Measurements from ENCODE around the gene TEN1.
"Not testable (repeated sequence)": the region's sequence is repeated elsewhere in the genome, so short reads cannot be mapped to it uniquely, and the experiment has no call there.

Gene TEN1

DNA sequence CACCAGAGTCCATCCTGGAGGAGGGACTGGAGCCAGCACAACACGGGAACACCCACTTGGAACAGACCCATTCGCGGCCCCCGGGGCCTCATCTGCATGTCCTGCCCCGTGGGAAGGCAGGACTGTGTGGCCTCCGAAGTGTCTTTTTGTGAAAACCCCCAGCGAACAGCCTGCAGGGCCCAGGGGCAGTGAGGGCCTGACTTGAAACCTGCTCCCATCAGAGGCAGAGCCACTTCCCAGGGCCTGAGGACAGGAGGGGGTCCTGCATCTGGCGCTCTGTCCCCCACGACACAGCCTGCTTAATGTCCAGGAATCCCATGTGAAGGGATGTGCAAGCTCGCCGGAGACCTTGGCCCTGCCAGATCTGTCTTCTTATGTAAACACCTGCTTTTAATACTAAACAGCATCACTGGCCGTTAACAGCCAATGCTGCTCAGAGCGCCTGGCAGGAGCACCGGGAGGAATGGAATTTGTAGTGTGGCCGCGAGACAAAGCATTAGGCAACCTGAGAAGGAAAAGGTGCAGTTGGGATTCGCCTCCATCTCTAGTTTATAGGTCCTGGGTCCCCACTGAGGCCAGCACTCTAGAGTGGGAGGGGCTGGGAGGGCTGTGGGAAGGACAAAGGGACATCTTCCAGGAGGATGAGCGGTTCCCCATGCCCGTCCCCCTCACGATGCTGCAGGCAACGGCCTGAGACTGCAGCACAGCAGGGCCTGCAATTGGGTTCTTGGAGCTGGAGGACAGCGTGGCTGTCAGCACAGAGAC, 57.6 kb downstream of the TEN1 start:
- Histone ChIP-seq H3K36me3 (ENCODE audit: control insufficient read depth, insufficient read depth, low read length) (peaks cover 22% of the 10 kb centered on the region), H3K27me3 (ENCODE audit: control insufficient read depth, insufficient read depth, low read length) (no peaks in the 10 kb centered on the region), H3K9me3 (ENCODE audit: control insufficient read depth, insufficient read depth, low read length) (no peaks in the 10 kb centered on the region), H3K9ac (ENCODE audit: low read depth, low read length) (no peak overlapping the region), H3K4me3 (ENCODE audit: low read depth, low read length) (no peak overlapping the region), H3K4me1 (ENCODE audit: control insufficient read depth, insufficient read depth, low read length) (peaks cover 6% of the 10 kb centered on the region)

DNA sequence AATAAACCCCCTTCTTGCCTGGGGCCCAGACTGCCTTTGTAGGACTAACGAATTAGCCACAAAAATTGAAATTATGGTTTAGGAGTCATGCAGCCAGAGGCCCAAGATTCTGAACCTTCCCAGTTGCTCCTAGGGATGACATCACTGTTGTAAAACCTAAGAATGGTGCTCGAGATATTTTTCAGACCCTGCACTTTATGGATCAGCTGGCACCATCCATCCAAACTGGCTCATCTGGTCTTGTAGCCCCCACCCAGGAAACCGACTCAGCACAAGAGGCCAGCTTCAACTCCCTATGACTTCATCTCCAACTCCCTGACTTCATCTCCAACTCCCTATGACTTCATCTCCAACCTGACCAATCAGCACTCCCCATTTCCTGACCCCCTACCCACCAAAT, 59.0 kb downstream of the TEN1 start:
- H3K9me3 ChIP-seq (ENCODE audit: control insufficient read depth, insufficient read depth, low read length), result no peaks in the 10 kb centered on the region
- no peaks in the 10 kb centered on the region for H3K27me3 ChIP-seq (ENCODE audit: control insufficient read depth, insufficient read depth, low read length)
- peaks cover 26% of the 10 kb centered on the region for H3K36me3 ChIP-seq (ENCODE audit: control insufficient read depth, insufficient read depth, low read length)
- peaks cover 6% of the 10 kb centered on the region for H3K4me1 ChIP-seq (ENCODE audit: control insufficient read depth, insufficient read depth, low read length)
- H3K4me3 ChIP-seq (ENCODE audit: low read depth, low read length), result no peak overlapping the region
- no peak overlapping the region for H3K9ac ChIP-seq (ENCODE audit: low read depth, low read length)

DNA sequence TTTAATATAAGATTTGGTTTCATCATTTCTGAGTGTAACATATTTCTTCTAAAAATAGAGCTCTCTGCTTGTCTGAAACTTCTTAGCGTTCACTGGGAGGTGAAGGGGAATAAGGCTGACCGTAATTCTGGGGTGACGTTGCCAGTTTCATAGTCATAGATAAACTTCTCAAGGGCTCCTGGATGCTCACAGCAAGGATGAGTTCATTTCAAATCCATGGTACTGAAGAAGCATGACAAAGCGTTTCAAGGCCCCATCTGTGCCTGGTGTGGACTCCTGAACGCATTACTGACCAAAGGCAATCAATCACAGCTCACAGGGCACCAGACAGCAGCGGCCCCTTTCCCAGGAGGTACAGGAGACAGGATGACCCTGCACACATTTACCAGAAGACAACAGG, 60.1 kb downstream of the TEN1 start:
- Histone ChIP-seq H3K4me3 (ENCODE audit: low read depth, low read length) (no peak overlapping the region), H3K9ac (ENCODE audit: low read depth, low read length) (no peak overlapping the region), H3K36me3 (ENCODE audit: control insufficient read depth, insufficient read depth, low read length) (peaks cover 37% of the 10 kb centered on the region), H3K9me3 (ENCODE audit: control insufficient read depth, insufficient read depth, low read length) (no peaks in the 10 kb centered on the region), H3K27me3 (ENCODE audit: control insufficient read depth, insufficient read depth, low read length) (no peaks in the 10 kb centered on the region), H3K4me1 (ENCODE audit: control insufficient read depth, insufficient read depth, low read length) (peaks cover 6% of the 10 kb centered on the region)

DNA sequence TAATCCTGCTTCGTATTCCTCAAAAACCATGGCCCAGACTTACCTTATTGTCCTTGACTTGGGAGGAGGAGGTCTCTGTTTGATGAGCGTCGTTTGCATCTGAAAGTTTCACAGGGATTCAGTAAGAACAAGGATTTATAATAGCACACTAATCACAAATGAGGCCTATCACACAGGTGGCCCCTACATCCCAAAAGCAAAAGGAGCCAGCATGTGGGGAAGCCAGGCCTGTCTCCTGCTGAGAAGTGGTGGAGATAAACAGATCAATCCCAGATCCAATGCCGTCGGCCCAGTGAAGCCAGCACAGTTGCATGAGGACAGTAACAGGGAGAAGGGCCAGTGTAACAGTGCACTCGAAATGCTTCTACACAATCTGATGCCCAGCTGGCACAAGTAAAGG, 61.3 kb downstream of the TEN1 start:
- H3K36me3 ChIP-seq (ENCODE audit: control insufficient read depth, insufficient read depth, low read length), result peaks cover 46% of the 10 kb centered on the region

DNA sequence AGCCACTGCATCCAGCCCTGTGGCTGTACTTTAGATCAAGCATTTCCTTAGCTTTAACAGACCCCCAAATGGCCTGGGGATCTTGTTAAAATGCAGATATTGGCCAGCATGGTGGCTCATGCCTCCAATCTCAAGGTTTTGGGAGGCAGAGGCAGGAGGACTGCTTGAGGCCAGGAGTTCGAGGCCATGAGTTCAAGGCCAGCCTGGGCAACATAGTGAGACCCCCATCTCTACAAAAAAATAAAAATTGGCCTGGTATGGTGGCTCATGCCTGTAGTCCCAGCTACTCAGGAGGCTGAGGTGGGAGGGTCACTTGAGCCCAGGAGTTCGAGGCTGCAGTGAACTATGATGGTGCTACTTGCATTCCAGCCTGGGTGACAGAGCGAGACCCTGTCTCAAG, 63.8 kb downstream of the TEN1 start:
- H3K4me1 ChIP-seq (ENCODE audit: control insufficient read depth, insufficient read depth, low read length), result not testable (repeated sequence)

More for the DNA sequence above, 61.3 kb downstream of the TEN1 start:
- peaks cover 6% of the 10 kb centered on the region for H3K4me1 ChIP-seq (ENCODE audit: control insufficient read depth, insufficient read depth, low read length)
- H3K4me3 ChIP-seq (ENCODE audit: low read depth, low read length), result no peak overlapping the region
- H3K9ac ChIP-seq (ENCODE audit: low read depth, low read length), result no peak overlapping the region
- no peaks in the 10 kb centered on the region for H3K9me3 ChIP-seq (ENCODE audit: control insufficient read depth, insufficient read depth, low read length)
- no peaks in the 10 kb centered on the region for H3K27me3 ChIP-seq (ENCODE audit: control insufficient read depth, insufficient read depth, low read length)

DNA sequence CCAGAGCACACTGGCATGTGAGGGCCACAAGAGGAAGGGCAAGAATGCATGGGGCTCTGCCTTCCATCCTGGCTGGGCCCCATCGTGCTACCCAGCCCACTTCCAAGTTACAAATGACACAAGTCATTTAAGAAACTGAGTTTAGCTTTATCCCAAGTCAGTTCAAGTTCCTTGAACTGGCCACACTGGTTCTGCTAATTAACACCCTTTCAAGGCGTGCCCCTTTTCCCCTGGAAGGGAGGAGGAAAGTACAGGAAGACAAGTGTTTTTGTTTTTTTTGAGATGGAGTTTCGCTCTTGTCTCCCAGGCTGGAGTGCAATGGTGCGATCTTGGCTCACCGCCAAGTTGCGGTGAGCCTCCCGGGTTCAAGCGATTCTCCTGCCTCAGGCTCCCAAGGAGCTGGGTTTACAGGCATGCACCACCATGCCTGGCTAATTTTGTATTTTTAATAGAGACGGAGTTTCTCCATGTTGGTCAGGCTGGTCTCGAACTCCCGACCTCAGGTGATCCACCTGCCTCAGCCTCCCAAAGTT, 65.5 kb downstream of the TEN1 start:
- not testable (repeated sequence) for H3K27me3 ChIP-seq (ENCODE audit: control insufficient read depth, insufficient read depth, low read length); H3K9ac ChIP-seq (ENCODE audit: low read depth, low read length); H3K4me1 ChIP-seq (ENCODE audit: control insufficient read depth, insufficient read depth, low read length); H3K9me3 ChIP-seq (ENCODE audit: control insufficient read depth, insufficient read depth, low read length); H3K4me3 ChIP-seq (ENCODE audit: low read depth, low read length)
- peaks cover 74% of the 10 kb centered on the region for H3K36me3 ChIP-seq (ENCODE audit: control insufficient read depth, insufficient read depth, low read length)

More for the DNA sequence above, 63.8 kb downstream of the TEN1 start:
- H3K4me3 ChIP-seq (ENCODE audit: low read depth, low read length); H3K9ac ChIP-seq (ENCODE audit: low read depth, low read length); H3K27me3 ChIP-seq (ENCODE audit: control insufficient read depth, insufficient read depth, low read length); H3K9me3 ChIP-seq (ENCODE audit: control insufficient read depth, insufficient read depth, low read length): not testable (repeated sequence)
- H3K36me3 ChIP-seq (ENCODE audit: control insufficient read depth, insufficient read depth, low read length), result peaks cover 64% of the 10 kb centered on the region

DNA sequence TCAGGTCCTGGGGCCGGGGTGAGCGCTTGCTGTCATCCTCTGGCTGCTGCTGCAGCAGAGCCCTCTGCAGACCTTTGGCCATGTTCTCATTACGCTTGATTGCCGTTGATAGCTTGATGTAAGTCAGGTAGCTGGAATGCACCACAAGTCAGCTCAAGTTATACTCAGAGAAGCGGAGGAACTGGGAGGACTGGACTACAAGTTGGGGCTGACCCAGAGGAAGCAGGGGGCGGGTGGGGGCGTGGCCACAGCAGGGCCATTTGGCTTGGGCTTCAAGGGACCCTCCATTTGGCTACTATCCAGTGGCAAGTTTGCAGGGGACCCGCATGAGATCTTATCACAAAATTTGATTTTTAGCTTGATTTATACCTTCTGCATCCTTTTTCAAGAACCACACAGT, 67.0 kb downstream of the TEN1 start:
- Histone ChIP-seq H3K4me3 (ENCODE audit: low read depth, low read length) (no peak overlapping the region), H3K36me3 (ENCODE audit: control insufficient read depth, insufficient read depth, low read length) (peaks cover 60% of the 10 kb centered on the region), H3K9ac (ENCODE audit: low read depth, low read length) (no peak overlapping the region), H3K9me3 (ENCODE audit: control insufficient read depth, insufficient read depth, low read length) (no peaks in the 10 kb centered on the region), H3K27me3 (ENCODE audit: control insufficient read depth, insufficient read depth, low read length) (no peaks in the 10 kb centered on the region), H3K4me1 (ENCODE audit: control insufficient read depth, insufficient read depth, low read length) (no peaks in the 10 kb centered on the region)

DNA sequence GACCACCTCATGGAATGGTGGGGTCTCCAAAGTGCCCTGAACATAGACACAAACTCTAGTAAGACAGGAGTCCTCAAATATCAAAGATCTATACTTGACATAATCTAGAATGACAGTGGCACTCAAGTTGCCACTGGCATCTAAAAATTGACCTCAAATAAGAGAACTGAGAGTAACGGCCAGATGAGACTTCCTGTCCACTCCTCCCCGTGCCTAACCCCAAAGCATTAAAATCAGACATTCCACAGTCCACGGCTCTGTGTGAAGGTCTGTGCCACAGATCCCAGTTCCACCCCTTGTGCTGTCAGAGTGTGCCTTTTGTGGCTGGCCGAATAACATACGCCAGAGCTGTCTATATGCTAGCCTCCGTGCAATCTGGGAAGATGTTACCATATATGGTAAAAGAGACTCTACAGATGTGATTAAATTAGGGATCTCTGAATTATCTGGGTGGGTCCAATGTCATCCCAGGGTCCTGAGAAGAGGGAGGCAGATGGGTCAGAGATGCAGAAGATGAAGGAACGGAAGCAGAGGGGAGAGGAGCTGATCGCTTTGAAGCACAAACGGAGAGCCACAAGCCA, 69.1 kb downstream of the TEN1 start:
- Histone ChIP-seq H3K4me3 (ENCODE audit: low read depth, low read length) (no peak overlapping the region), H3K36me3 (ENCODE audit: control insufficient read depth, insufficient read depth, low read length) (peaks cover 49% of the 10 kb centered on the region), H3K9me3 (ENCODE audit: control insufficient read depth, insufficient read depth, low read length) (no peaks in the 10 kb centered on the region), H3K4me1 (ENCODE audit: control insufficient read depth, insufficient read depth, low read length) (no peaks in the 10 kb centered on the region), H3K9ac (ENCODE audit: low read depth, low read length) (no peak overlapping the region), H3K27me3 (ENCODE audit: control insufficient read depth, insufficient read depth, low read length) (no peaks in the 10 kb centered on the region)

DNA sequence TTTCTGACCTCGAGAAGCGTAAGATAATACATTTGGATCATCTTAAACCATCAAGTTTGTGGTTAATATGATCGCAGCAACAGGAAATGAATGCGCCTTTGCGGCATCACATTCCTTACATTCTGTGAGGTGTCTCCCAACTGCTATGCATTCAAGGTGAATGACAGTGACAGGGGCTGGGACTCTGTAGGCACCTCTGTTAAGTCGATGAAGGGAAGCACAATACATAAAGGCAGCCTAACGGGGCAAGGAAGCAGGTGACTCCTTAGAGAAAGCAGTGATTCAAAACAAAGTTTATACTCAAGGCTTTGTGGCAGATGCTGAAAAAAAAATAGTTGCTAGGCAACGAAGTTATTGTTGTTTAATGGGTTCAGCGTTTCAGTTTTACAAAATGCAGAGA, 69.7 kb downstream of the TEN1 start:
- no peak overlapping the region for H3K9ac ChIP-seq (ENCODE audit: low read depth, low read length)
- no peak overlapping the region for H3K4me3 ChIP-seq (ENCODE audit: low read depth, low read length)
- H3K27me3 ChIP-seq (ENCODE audit: control insufficient read depth, insufficient read depth, low read length), result no peaks in the 10 kb centered on the region
- peaks cover 49% of the 10 kb centered on the region for H3K36me3 ChIP-seq (ENCODE audit: control insufficient read depth, insufficient read depth, low read length)
- H3K9me3 ChIP-seq (ENCODE audit: control insufficient read depth, insufficient read depth, low read length), result no peaks in the 10 kb centered on the region
- H3K4me1 ChIP-seq (ENCODE audit: control insufficient read depth, insufficient read depth, low read length), result no peaks in the 10 kb centered on the region

DNA sequence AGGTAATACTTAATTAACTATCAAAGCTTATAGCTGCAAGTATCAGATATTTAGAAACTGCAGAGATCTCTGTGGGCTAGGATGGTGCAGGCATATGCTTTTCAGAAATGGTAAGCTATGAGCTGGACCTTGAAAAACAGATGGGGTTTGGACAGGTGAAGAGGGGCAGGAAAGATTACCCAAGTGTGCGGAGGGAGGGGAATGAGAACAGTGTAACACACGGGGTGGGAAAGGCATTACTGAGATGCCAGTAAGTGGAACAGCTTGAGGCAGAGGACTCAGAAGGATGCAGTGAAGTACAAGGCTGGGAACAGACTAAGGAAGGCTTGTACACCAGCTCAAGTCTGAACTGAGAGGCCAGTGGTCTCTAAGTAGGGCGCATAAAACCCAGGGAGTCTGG, 70.2 kb downstream of the TEN1 start:
- Histone ChIP-seq H3K36me3 (ENCODE audit: control insufficient read depth, insufficient read depth, low read length) (peaks cover 48% of the 10 kb centered on the region), H3K9ac (ENCODE audit: low read depth, low read length) (no peak overlapping the region), H3K9me3 (ENCODE audit: control insufficient read depth, insufficient read depth, low read length) (no peaks in the 10 kb centered on the region), H3K27me3 (ENCODE audit: control insufficient read depth, insufficient read depth, low read length) (no peaks in the 10 kb centered on the region), H3K4me1 (ENCODE audit: control insufficient read depth, insufficient read depth, low read length) (no peaks in the 10 kb centered on the region), H3K4me3 (ENCODE audit: low read depth, low read length) (no peak overlapping the region)

DNA sequence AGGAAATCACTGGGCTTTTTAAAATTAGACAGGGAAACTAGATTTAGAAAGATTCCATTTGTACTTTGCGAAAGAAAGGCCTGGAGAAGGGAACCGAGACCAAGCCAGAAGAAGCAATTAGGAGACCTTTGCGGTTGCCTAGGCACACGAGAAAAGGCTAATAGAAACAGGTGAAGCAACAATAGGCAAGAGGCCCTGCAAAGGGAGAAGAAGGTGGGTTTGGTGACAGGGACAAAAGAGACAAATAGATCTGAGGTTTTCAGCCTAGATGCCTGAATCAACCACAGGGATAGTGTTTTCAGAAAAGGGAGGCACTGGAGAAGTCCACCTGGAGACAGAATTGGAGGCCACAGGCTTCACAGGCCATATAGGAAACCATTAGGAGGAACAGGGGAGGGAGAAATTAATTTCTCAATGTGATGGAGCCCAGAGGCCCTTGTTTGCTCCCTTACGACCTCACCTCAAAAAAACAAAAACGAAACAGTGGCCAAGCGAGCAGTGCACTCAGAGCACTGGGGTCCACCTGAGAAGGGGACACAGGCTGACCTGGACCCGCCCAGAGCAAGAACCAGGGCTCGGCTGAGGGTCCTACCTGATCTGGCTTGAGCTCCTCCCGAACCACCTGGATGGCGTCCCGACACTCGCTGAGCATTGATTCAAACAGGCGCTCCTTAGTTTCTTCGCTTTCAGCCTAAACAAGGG, 70.9 kb downstream of the TEN1 start:
- Histone ChIP-seq H3K4me3 (ENCODE audit: low read depth, low read length) (no peak overlapping the region), H3K4me1 (ENCODE audit: control insufficient read depth, insufficient read depth, low read length) (no peaks in the 10 kb centered on the region), H3K9ac (ENCODE audit: low read depth, low read length) (no peak overlapping the region), H3K27me3 (ENCODE audit: control insufficient read depth, insufficient read depth, low read length) (no peaks in the 10 kb centered on the region), H3K36me3 (ENCODE audit: control insufficient read depth, insufficient read depth, low read length) (peaks cover 44% of the 10 kb centered on the region), H3K9me3 (ENCODE audit: control insufficient read depth, insufficient read depth, low read length) (no peaks in the 10 kb centered on the region)

All from iPS-15b (cell line).